Measurements from ENCODE around the gene SFN.

DNA sequence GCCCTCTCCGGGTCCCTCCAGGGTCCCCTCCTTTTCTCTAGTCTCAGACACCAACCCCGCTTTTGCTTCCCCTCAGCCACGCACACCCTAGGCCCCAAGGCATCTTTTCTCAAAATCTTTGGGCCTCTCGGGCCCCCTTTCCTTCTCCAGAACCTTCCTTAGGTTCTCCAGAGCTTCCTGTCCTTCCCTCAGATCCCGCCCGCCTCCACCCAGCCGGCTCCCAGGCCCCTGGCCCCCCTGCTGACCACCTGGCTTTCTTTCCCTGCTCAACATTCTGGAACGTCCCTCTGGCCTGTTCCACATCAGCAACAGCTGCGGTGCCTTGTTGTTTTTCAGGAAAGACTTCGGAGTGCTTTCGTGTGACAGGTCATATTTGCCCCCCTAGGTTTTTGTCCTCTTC is 35.3 kb upstream of the SFN start:
- TF ChIP-seq, protein P1, sequence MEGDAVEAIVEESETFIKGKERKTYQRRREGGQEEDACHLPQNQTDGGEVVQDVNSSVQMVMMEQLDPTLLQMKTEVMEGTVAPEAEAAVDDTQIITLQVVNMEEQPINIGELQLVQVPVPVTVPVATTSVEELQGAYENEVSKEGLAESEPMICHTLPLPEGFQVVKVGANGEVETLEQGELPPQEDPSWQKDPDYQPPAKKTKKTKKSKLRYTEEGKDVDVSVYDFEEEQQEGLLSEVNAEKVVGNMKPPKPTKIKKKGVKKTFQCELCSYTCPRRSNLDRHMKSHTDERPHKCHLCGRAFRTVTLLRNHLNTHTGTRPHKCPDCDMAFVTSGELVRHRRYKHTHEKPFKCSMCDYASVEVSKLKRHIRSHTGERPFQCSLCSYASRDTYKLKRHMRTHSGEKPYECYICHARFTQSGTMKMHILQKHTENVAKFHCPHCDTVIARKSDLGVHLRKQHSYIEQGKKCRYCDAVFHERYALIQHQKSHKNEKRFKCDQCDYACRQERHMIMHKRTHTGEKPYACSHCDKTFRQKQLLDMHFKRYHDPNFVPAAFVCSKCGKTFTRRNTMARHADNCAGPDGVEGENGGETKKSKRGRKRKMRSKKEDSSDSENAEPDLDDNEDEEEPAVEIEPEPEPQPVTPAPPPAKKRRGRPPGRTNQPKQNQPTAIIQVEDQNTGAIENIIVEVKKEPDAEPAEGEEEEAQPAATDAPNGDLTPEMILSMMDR (IDR thresholded peaks at IDR 0.05): no peak
- no peak for TF ChIP-seq EZH2phosphoT487 (IDR thresholded peaks at IDR 0.05)
- no peak for TF ChIP-seq EZH2 (IDR thresholded peaks at IDR 0.05)

Measured in neural progenitor cell (in vitro differentiated cells).